ENCODE data around the gene DPYSL5.

DNA sequence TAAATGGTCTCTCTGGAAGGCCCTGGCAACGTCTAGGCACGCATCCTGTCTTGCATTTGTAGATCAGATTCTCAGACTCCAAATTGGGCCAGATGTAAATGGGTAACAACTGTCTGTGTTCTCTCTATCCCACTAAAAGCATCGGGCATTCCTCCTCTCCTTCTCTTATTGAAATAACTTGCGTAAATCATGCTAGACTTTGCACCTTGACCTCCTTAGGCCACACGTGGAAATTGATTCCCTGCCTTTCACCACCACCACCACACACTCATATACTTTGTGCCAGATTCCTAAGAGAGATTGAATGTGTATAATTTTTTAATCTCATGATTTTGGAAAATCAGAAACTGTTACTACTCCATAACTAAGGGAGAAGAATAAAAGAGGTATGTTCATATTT, 143.8 kb downstream of the DPYSL5 start:
- TF ChIP-seq POLR2AphosphoS5 (IDR thresholded peaks at IDR 0.05; ENCODE audit: insufficient read depth, low read depth, low read length) (no peak), POLR2A (IDR thresholded peaks at IDR 0.05; ENCODE audit: low read depth, low read length) (no peak), FOS (IDR thresholded peaks at IDR 0.05; ENCODE audit: borderline replicate concordance, insufficient read depth, low read length) (no peak), EZH2 (IDR thresholded peaks at IDR 0.05; ENCODE audit: borderline replicate concordance, low read depth, low read length, severe bottlenecking) (no peak), JUN (IDR thresholded peaks at IDR 0.05; ENCODE audit: borderline replicate concordance, insufficient read depth, insufficient read length, low read depth) (no peak)
- TF ChIP-seq, protein P1, sequence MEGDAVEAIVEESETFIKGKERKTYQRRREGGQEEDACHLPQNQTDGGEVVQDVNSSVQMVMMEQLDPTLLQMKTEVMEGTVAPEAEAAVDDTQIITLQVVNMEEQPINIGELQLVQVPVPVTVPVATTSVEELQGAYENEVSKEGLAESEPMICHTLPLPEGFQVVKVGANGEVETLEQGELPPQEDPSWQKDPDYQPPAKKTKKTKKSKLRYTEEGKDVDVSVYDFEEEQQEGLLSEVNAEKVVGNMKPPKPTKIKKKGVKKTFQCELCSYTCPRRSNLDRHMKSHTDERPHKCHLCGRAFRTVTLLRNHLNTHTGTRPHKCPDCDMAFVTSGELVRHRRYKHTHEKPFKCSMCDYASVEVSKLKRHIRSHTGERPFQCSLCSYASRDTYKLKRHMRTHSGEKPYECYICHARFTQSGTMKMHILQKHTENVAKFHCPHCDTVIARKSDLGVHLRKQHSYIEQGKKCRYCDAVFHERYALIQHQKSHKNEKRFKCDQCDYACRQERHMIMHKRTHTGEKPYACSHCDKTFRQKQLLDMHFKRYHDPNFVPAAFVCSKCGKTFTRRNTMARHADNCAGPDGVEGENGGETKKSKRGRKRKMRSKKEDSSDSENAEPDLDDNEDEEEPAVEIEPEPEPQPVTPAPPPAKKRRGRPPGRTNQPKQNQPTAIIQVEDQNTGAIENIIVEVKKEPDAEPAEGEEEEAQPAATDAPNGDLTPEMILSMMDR (IDR thresholded peaks at IDR 0.05; ENCODE audit: extremely low read depth in 1 of 2, insufficient read depth in 1 of 2, low read depth in 1 of 2, low read length in 2 of 2), result no peak
- TF ChIP-seq, protein P2, sequence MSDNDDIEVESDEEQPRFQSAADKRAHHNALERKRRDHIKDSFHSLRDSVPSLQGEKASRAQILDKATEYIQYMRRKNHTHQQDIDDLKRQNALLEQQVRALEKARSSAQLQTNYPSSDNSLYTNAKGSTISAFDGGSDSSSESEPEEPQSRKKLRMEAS (IDR thresholded peaks at IDR 0.05; ENCODE audit: insufficient read depth, insufficient read length), result no peak
